HG03135 (cell line): ENCODE data around the gene SERPINA3.

Experiments
- ATAC-seq: cut with Tn5 transposase; IDR thresholded peaks from one replicate; pipeline ENCODE4 v1.9.1; 2021; ENCODE audit warnings: mild to moderate bottlenecking, moderate library complexity; ENCODE audit not compliant: unreplicated experiment

Gene SERPINA3

DNA sequence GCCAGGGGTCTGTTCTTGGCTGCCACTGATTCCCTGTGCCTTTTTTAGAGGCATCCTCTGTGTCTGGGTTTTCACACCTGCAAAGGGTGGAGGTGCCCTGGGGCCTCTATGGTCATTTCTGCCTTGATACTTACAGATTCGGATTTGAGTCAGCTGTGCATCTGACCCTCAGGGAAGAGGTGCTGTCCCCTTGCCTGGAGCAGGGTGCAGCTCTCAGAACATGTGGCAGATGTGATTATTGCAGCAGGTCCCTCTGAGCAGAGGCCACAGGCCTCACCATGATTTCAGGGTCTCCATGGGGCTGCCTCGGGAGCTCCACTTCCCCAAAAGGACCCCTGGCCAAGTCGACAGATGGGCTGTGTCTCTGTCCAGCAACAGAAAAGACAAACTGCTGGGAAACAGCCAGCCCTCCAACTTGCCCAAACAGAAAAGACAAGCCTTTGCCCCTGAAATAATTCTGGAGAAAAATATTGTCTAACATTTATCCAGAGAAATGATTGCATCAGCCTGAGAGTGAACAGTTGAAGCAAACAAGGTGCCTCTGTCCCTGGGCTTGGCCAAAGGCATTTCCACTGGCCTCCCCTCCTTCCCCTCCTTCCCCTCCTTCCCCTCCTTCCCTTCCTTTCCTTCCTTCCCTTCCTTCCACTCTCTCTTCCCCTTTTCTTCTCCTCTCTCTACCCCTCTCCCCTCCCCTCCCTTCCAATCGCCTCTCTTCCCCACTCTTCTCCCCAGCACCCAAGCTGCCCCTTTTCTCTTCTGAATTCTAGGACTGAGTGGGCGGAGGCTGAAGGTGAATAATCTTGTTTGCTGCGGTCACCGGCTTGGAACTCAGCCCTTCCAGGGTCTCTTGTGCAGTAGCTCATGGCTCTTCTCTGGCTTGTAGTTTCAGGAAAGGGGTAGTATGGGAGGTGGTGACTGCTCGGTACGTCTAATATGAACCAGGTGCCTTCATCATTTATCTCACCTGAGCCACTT, 676 bp downstream of the SERPINA3 start:
- ATAC-seq, result no peak

DNA sequence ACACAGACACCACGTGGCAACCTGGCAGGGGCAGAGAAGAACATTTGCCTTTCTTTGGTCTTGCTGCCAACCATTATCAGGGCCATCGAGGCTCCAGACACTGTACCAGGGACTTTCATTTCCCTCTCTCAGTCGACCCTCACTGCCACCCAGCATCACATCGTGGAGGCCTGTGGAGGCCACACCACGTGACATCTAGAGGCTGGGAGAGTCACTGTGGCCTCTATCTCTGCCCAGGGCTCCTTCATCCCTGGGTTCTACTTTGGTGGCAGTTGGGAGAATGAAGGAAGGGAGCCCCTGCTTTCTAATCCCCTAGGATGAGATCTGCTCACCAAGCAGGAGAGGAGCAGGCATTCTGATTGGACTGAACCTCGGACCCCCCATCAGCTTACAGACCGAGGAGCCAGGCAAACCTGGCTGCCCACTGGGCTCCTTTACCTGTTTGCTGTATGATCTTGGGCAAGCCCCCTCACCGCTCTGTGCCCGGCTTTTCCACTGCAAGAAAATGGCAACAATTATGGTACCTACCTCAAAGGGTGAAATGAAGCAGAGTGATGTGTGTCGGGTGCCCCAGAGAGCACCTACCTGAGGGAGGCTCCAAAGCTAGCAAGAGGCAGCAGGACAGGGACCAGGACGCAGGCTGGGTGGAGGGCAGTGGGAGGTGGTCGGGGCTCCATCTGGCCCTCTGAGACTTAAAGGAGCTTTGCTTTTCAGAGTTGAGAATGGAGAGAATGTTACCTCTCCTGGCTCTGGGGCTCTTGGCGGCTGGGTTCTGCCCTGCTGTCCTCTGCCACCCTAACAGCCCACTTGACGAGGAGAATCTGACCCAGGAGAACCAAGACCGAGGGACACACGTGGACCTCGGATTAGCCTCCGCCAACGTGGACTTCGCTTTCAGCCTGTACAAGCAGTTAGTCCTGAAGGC, 1.8 kb downstream of the SERPINA3 start:
- no peak for ATAC-seq

DNA sequence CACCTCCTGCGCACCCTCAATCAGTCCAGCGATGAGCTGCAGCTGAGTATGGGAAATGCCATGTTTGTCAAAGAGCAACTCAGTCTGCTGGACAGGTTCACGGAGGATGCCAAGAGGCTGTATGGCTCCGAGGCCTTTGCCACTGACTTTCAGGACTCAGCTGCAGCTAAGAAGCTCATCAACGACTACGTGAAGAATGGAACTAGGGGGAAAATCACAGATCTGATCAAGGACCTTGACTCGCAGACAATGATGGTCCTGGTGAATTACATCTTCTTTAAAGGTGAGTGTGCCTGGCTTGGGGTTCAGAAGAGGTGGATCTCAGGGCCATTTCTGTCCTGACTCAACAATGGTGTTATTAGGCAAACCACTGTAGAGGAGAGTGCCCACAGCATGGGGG, 2.6 kb downstream of the SERPINA3 start:
- no peak for ATAC-seq

DNA sequence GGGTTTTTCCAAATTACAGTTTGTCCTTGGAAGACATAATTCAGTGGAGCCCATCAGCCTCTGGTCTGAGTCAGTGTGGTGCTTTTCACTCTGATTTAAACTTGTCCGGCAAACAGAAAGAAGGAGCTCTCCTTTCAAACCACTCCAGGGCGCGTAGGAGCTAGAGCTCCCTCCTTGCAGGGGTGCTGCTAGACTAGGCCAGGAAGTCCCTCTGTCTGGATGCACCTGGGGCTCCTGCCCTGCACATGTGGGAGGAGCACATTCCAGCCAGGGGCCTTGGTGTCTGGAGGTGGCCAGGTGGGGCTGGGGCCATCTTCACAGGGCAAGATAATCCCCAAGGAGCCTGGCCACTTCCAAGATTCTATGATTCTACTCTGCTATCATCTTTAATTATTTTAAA, 3.1 kb downstream of the SERPINA3 start:
- no peak for ATAC-seq

DNA sequence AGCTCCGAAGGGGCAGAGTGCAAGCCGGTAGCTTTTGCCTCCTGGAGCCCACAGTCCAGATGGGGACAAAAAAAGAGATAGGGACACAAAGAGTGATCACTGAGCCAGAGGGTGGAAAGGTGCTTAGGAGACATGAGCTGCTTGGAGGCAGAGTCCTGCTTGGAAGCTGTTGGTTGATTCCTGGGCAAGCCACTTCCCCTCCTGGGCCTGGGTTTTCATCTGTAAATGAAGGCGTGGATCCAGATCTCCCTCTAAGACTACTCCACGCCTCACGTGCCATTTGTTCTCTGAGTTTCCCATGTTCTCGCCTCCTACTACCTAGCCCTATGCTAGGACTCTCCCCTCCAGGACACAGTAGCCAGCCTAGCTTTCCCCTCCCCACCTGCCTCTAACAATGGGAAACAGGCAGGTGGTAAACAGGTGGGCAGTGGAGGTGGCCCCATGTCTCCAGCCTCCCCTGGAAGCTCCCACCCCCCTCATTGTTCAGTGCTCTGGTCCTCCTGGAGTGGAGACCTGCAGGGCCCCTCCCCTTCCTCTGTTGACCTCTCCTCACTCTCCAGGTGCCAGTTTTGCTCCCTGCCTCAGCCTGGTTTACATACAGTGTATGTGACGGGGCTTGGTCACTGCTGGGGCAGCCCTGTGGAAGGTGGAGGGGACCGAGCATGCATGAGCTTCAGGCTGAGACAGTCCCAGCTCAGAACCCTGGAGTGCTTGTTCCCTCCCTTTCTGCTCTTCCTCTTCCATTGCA, 3.8 kb downstream of the SERPINA3 start:
- no peak for ATAC-seq

DNA sequence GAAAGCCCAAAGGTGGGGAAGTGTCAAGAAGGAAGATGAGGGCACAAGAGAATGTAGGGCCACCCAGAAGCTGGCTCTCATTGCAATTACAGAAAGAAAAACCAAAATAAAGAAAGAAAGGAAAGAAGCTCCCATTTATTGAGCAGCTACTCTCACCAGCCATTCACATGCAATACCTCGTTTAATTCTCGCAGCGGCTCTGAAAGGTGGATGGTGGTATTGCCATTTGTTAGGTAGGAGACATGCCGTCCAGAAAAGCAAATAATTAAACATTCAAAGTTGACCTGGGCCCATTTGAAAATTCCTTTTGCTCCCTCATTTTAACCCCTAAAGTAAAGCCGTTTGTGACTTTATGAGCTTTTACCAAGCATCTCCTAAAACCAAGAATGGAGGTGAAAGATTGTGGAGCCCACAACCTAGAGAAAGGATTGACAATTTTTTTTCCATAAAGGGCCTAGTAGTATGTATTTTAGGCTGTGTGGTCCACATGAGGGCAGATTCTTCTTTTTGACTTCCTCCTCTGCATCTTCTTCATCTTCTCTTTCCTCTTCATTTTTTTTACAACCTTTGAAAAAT, 5.3 kb downstream of the SERPINA3 start:
- no peak for ATAC-seq

DNA sequence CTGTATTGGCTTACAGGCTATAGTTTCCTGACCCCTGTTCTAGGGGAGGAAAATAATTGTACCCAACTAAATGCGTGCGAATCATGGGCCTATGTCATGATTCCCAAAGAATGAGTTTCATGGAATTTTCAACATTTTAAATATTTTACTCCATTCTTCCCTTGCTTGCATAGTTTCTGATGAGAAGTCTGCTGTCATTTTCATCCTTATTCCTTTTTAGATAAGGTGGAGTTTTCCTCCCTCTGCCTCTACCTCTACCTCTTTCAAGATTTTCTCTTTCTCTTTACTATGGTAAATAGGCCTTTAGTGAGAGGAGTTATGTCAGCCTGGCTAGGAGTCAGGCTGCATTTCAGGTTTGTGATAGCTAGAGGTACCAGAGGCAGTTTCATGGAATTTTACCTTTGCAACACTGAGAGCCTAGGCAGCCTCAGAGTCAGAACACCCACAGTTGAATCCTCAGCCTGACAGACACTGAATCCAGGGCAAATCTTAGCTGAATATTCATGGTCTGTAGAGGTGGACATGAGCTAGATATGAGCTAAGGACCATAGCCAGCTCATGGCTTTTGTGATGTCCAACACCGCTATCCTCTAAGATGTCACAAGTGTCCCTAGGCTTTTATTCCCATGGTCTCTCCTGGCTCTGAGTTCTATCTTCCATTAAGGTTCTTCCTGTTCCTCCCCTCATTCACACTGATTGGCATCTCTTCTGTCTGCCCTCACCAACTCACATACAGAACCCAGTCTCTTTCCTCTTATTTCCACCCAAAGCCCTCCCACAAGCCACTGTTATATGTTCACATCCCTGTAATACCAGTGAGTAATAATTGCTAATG, 6.0 kb downstream of the SERPINA3 start:
- ATAC-seq, result no peak

DNA sequence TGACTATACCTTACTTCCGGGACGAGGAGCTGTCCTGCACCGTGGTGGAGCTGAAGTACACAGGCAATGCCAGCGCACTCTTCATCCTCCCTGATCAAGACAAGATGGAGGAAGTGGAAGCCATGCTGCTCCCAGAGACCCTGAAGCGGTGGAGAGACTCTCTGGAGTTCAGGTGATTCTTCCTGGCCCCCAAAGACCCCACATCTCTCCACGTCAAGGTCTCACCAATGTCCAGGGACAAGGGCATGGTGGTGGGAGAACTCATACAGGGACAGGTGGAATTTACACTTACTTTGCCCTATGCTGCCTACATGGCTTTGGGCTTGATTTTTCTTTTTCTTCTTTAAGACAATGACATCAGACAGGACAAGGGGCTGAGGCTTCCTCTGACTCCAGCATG, 7.1 kb downstream of the SERPINA3 start:
- ATAC-seq, result no peak

DNA sequence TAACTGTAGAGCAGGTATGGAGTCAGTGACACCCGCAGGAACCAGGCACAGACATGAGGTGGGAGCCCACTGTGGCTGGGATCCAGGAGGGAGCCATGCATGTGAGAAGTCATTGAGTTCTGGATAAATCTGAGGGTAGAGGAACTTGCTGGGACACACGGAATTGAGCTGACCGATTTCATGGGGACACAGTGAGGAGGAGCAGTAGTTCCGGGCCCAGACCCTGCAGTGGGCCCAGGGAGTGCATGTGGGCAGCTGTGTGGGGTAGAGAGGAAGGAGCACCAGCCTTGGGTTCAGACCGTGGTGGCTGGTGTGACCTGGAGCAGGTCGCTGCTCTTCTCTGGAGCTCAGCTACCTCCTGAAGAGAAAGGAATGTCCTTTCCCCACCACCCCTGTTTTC, 8.4 kb downstream of the SERPINA3 start:
- ATAC-seq, result no peak

DNA sequence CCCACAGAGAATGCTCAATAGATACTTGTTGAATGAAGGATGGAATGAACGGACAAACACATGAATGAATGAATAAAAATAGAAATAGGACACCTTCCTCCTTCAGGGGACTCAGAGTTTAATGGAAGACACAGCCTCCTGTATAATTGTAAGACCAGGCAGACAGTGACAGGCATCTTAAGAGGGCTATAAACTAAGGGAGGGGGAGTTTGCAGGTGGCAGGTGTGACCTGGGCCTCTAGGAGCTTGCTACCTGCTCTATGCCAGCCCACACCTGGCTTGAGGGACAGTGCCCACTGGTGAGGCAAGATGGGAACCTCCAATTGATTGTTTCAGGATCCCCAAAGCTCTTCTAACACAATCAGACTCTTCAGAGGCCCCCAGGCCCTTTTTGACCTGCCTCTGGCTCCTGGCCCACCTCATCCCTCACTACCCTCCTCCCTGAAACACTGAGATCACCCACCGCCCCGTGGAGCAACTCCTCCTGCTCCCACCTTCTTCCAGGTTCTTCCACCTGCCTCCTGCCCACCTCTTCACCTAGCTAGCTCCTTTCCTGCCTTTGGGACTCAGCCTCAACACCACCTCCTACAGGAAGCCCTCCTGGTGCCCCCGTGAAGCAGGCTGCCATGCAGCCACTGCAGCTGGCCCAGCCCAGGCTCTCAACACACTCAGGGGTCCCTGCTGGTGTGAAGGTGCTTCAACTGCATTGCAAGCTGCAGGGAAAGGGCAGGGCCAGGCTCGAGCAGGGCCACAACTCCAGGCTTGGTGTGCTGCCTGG, 9.4 kb downstream of the SERPINA3 start:
- ATAC-seq, result no peak

DNA sequence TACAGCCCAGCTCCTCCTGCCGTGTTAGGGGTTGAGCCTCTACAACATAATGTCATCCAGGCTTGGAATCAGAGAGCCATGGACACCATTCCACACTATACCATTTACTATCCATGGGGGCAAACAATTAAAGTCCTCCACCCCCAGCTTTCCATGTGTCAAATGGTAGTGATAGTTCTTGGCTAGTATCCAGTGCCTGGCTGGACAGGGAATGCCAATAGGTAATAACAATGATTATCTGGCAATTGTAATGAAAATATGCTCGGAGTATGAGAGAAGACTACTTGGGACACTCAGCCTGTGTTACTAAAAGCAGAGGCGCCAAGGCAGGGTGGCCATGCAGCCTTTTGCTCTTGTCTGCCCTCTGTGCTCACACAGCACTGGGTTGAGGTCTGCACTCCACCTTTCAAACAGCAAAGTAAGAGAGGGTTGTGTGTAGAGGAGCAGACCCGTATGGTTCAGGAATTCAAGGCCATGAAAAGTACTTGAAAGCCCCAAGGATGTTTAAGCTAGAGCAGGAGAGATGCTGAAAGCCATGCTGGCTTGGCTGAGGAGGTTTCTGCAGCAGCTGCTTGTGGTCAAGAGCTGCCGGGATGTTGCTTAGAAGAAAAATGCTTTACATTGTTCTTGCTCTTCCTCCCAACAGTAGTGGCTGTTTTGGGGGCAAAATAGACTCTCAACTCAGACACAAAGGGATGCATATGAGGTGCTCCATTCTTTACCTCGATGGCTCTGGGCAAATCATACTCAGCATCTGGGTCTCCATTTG, 10.6 kb downstream of the SERPINA3 start:
- no peak for ATAC-seq

DNA sequence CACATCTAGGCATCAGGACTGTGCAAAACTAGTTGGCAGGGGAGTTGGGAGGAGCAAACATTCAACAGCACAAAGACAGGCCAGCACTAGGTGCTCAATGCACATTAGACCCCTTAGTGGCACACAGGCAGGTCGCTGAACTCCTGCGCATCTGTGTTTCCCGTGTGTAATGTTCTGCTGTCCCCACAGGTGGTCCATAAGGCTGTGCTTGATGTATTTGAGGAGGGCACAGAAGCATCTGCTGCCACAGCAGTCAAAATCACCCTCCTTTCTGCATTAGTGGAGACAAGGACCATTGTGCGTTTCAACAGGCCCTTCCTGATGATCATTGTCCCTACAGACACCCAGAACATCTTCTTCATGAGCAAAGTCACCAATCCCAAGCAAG, 11.2 kb downstream of the SERPINA3 start:
- ATAC-seq, result no peak

DNA sequence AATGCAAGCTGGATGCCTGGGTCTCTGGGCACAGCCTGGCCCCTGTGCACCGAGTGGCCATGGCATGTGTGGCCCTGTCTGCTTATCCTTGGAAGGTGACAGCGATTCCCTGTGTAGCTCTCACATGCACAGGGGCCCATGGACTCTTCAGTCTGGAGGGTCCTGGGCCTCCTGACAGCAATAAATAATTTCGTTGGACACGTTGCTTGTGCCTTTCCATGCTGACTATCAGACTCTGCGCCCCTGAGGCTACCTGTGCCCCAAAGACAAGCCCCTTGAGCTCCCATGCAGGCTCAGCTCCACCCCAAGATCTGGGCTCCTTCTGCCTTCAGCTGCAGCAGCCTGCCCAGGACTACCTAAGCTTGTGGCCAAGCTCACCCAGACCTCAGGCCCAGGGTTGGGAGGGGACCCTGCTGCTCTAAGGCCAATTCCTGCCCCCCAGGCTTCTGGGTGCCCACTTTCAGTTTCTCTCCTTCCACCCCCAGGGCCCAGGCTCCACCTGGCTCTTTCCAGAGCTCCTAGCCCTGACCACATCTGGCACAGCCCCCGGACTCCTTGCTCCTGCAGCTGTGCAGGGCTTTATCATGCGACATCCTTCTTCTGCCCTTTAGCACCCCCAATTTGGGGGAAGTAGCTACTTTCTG, 11.8 kb downstream of the SERPINA3 start:
- ATAC-seq, result no peak

DNA sequence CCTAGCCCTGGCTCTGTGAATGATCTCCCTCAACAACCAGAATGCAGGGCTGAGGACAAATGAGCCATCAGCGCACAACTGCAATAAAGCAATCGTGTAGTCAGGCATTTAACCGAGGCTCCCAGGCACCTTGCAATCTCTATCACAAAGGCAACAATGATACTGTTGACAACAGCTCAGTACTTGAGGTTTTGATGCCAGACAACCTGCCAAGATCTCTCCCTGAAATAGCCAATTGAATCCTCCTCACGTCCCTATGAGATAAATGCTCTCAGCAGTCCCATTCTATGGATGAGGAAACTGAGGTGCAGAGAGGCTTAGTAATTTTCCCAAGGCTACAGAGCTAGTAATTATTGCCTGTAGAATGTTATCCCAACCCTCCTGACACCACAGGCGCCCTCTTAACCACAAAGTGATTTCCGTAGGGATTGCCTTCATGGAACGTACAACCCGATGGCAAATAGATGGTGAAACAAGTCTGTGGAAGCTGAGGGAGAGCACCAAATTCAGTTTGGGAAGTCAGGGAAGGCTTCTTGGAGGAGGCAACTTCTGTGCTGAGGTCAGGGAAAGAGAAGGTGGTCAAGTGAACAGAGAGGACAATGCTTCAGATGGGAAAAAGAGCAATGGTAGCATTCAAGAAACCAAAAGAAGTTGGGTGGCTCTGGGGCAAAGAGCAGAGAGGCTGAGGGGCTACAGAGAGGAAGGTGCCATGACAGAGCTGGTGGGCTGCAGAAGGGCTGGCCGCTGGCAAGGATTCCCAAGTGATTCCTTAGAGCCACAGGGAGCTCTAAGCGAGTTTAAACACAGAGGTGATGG, 12.6 kb downstream of the SERPINA3 start:
- ATAC-seq, result no peak

DNA sequence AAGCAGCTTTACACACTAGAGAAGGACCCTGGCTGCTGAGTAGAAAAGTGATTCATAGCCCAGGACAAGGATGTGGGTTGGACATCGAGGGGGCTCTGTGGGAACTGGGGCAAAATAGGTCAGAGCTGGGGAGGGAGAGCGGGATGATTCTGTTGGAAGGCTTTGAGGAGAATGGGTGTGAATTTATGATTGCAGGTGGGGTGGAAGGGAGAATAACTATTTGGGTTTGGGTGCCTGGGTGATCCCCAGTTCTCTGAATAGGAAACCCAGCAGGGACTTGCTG, 13.1 kb downstream of the SERPINA3 start:
- no peak for ATAC-seq

DNA sequence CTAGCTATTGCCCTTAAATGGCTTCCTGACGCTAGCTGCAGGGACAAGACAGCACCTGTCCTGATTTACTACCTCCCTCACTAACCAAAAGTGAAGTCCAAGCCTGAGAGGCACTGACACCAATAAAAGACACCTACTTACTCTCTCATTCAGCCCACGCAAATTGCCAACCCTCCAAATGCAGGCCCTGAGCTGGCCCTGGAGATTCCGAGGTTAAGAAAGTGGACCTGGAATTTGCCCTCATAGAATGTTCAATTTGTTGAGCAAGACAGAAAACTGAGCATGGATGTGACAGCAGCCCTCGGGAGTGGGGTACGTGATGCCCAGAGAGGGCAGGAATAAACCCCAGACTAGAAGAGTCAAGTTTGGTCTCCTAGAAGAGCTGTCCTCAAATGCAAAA, 16.4 kb downstream of the SERPINA3 start:
- ATAC-seq, result no peak

DNA sequence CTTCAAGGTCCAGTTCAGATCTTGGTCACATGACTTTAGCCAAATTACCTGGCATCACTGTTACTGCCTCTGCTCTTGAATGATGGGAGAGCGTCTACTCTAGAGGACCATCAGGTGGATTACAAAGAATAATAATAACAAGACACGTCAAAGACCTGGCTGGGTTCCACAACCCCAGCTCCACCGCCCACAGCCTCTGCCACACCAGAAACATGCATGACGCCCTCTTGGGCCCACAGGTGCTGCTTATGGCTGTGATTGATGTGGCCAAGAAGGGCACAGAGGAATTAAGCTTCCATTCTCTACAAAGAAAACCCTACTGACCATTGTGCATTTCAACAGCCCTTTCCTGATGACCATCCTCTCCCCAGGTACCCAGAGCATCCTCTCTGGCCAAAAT, 18.2 kb downstream of the SERPINA3 start:
- ATAC-seq, result no peak
